Raji (cell line): ENCODE results near the gene CPA4.

Source experiments
- POLR2A ChIP-seq: IDR thresholded peaks from 2 replicates; pipeline ENCODE4 v1.6.1; 2011; ENCODE audit warnings: low read depth, low read length, control low read depth; ENCODE audit not compliant: insufficient read depth

Gene CPA4

DNA sequence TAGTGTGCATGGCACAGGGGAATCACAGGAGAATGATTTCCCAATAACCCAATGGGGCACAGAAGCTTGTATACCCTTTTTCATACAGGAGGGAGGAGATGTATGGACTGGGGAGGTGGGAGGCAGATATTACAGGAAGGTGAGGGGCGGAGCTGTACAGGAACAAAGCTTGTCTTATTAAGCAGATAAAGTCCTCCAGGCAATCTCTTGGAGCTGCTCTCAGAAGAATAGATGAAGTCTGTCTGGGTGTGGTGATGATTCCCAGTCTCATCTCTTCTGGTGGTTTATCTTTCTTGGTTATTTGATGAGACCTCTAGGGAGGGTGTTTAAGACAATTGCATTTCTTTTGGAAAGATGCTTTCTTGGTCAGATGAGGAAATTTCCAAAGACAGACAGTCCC is 26.6 kb downstream of the CPA4 start:
- TF ChIP-seq POLR2A, result no peak

GRCh38 chr7:130322615-130323014 is 29.7 kb downstream of the CPA4 start:
- TF ChIP-seq POLR2A, result no peak

DNA sequence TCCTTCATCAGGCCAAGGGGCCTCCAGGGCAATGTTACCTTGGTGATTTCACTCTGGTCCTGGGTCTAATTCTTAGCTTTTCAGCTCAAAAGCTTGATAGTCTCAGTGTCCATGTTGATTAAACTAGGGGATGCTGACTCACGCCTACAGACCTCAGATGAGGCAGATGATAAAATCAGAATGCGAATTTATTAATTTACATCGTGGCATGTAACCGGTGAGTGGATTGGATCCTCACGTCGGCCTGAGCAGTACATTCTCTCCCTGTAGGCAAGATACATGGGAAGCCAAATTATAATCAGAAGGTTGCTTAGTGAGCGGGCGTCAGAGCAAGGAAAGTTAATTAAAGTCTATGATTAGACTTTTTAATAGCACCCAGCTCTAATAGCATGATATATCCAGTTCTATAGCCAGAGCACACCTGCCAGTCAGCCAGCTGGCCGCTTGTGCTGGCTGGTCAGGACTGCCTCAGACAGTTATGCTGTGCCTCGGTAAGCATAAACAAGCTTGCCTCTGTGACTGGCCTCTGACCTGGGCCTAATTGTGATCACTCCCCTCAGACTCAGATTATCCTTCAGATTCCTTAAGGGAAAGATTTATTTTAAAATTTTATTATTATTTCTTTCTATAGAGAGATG is 31.5 kb downstream of the CPA4 start:
- TF ChIP-seq POLR2A, result no peak

GRCh38 chr7:130329681-130330080 is 36.7 kb downstream of the CPA4 start:
- no peak for TF ChIP-seq POLR2A

DNA sequence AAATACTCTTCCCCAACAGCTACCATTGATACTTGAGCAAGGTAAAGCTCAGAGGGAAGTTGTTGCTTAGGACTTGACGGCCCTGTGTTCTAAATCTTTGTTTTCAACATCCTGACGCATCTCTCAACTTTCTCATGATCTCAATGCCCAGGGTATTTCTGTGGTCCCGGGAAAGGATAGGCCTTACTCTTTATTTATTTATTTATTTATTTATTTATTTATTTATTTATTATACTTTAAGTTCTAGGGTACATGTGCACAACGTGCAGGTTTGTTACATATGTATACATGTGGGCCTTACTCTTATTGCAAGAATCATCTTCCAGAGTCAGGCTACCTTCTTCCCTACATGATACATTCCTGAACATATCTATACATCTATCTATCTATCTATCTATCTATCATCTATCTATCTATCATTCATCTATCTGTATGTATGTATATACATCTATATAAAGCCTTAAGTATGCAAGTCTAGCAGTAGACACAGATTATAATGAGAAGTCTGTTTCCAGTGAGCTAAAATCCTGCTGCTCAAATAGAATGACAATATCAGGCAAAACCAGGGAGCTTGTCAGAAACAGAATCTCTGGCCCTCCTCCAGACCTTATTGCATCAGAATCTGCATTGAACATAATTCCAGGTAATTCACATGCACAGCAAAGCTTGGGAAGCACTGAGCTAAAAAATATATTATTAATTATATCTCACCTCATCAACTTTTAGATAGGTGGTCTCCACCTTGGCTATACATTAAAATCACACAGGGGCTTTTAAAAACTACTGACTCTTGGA is 39.5 kb downstream of the CPA4 start:
- no peak for TF ChIP-seq POLR2A

DNA sequence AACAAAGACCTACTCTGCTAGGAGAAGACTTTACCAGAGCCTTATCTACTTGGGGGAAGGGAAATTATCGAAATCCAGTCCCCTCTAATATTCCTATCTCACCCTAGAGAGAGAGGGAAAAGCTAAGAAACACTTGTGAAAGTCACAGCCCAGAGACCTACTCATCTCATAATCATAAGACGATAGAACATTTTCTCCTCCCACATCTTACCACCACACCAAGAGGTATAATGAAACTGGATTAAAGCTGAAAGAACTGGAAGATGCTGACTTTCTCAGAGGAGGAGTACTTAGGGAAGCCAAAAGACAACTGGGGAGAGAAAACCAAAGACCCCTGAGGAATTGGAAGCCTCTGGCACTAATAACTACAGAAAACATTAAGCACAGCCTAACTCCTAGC is 40.9 kb downstream of the CPA4 start:
- TF ChIP-seq POLR2A, result no peak

DNA sequence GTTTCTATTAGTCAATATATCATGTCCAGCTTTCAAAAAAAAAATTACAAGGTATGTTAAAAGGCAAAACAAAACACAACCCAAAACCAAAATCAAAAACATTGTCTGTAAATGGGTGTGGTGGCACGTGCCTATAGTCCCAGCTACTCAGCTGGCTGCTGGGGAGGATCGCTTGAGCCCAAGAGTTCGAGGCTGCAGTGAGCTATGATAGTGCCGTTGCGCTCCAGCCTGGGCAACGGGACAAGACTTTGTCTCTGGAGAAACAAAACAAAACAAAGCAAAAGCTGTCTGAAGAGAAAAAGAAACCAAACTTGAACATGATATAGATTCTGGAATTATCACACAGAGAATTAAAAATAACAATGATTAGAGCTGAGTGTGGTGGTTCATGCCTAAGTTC is 41.3 kb downstream of the CPA4 start:
- no peak for TF ChIP-seq POLR2A

- TF ChIP-seq POLR2A, result no peak
Measured at GRCh38 chr7:130337410-130337971, 44.5 kb downstream of the CPA4 start.

DNA sequence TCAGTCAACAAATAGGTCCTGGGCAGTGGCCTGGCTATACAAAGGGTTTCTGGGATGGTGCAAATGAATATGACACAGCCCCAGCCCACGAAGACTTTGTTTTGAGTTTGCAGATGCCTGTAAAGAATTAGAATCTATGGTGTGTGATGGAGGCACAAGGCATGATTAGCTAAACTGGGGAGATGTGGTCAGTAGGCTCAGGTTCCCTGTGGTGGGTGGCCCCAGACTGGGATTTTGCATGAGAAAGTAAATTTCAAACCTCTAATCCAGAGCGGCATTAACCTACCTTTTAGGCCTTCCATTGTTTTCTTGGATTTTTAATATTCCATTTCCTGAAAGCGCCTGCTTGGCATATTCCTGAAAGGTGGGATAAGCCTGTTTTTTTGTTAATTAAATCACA is 45.3 kb downstream of the CPA4 start:
- TF ChIP-seq POLR2A, result no peak

- no peak for TF ChIP-seq POLR2A
Measured at GRCh38 chr7:130341882-130342281, 48.9 kb downstream of the CPA4 start.

DNA sequence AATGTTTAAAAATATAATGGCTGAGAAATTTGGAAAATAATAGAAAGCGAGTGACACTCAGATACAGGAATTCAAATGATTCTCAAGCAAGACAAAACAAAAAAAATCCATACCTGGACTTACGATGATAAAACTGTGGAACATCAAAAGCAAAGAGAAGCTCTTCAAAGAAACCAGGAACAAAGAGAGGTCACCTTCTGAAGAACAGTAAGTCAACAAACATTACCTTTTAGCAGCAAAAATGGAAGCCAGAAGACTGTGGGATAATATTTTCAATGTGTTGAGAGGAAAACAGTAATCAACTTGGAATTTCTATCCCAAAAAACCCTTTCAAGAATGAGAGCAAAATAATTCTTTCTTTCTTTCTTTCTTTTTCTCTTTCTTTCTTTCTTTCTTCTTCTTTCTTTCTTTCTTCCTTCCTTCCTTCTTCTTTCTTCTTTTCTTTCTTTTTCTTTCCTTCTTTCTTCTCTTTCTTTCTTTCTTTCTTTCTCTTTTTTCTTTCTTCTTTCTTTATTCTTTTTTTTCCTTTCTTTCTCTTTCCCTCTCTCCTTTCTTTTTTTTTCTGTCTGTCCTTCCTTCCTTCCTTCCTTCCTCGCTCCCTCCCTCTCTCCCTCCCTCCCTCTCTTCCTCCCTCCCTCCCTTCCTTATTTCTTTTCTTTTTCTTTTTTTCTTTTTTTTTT is 49.9 kb downstream of the CPA4 start:
- TF ChIP-seq POLR2A, result no peak

- no peak for TF ChIP-seq POLR2A
Measured at GRCh38 chr7:130344271-130344866, 51.4 kb downstream of the CPA4 start, which contains the start of gene CPA5. Gene CPA5, plus strand, starts transcription at chr7:130344816. Its CDS starts 1,670 bp downstream, at chr7:130346486.

- no peak for TF ChIP-seq POLR2A
Measured at GRCh38 chr7:130345136-130345535, 52.2 kb downstream of the CPA4 start.

GRCh38 chr7:130345725-130346124 is 52.8 kb downstream of the CPA4 start:
- TF ChIP-seq POLR2A, result no peak
